HCT116 (cell line): ENCODE data around the gene RBM38. TPM values are rescaled to one million over a fixed set of nuclear protein-coding genes. Genes with fewer than 3 reads are reported as not detected.

Experiments used
- ATAC-seq: fragments of 200-7000 bp; cut with Tn5 transposase; 2 replicates; pipeline ENCODE4 v1.9.1; 2020; ENCODE audit warnings: mild to moderate bottlenecking, moderate library complexity
- BruUV-seq: library from RNA; stranded (reverse); fragments of 400-500 nt; replicated peaks from 2 replicates; lab custom pipeline; 2021; lab: Mats Ljungman, UMichigan
- CTCF ChIA-PET: fragments of 300-600 bp; sonication (Branson Sonifier 250); formaldehyde crosslinking; loops from one replicate; lab custom pipeline; 2021; ENCODE audit warnings: antibody characterized with exemption; lab: Charles Lee
- POLR2A ChIA-PET: fragments of 300-600, 350-600 bp; sonication (Branson Sonifier 250); formaldehyde crosslinking; loops from one replicate; lab custom pipeline; 2021; ENCODE audit warnings: antibody characterized with exemption; lab: Charles Lee
- RAD21 ChIA-PET, 2 experiments: fragments of 300-600 bp; sonication (Branson Sonifier 250); formaldehyde crosslinking; loops; one replicate each; lab custom pipeline; 2023; ENCODE audit warnings: low total read pairs in 2 of 2; ENCODE audit not compliant: uncharacterized antibody in 2 of 2, unreplicated experiment in 2 of 2, low non-redundant PET in 1 of 2; lab: Charles Lee
- DNase-seq: peaks from one replicate; pipeline ENCODE4 v3.0.0-alpha.2; 2010; ENCODE audit warnings: low read depth, low spot score
- H2AFZ ChIP-seq: fragments of 200-600 bp; shearing (Covaris generic), sonication (generic); 2 replicates; pipeline ENCODE4 v1.6.1; 2017; ENCODE audit warnings: low read depth, mixed run types, mixed read lengths, antibody characterized with exemption, low read length; ENCODE audit not compliant: poor library complexity, severe bottlenecking
- H3K27ac ChIP-seq: 2 replicates; pipeline ENCODE4 v1.5.1; 2012; ENCODE audit warnings: low read depth, low read length
- H3K27me3 ChIP-seq: fragments of 200-600 bp; sonication (generic); 2 replicates; pipeline ENCODE4 v1.6.1; 2016; ENCODE audit warnings: mixed run types, low read length, mixed read lengths; ENCODE audit not compliant: insufficient read depth
- H3K36me3 ChIP-seq, 2 experiments: fragments of 200-500 bp in 1 of 2; fragments of 200-600 bp in 1 of 2; sonication (Bioruptor generic) in 1 of 2; sonication (generic) in 1 of 2; 2 replicates each; pipeline versions ENCODE4 v1.5.1 to v1.6.1; 2014 to 2016; ENCODE audit warnings: low read length in 2 of 2, inconsistent platforms in 1 of 2, mixed read lengths in 1 of 2, mixed run types in 1 of 2; ENCODE audit not compliant: insufficient read depth in 2 of 2, control insufficient read depth in 1 of 2
- H3K4me1 ChIP-seq, 2 experiments: fragments of 200-600 bp in 1 of 2; sonication (generic) in 1 of 2; 2 replicates each; pipeline versions ENCODE4 v1.5.1 to v1.6.1; 2012 to 2017; ENCODE audit warnings: low read length in 2 of 2, inconsistent platforms in 1 of 2, mild to moderate bottlenecking in 1 of 2, mixed read lengths in 1 of 2, mixed run types in 1 of 2, moderate library complexity in 1 of 2; ENCODE audit not compliant: insufficient read depth in 2 of 2, control insufficient read depth in 1 of 2
- H3K4me2 ChIP-seq: fragments of 200-600 bp; sonication (generic); 2 replicates; pipeline ENCODE4 v1.6.1; 2017; ENCODE audit warnings: mixed run types, low read length, mixed read lengths
- H3K4me3 ChIP-seq, 2 experiments: fragments of 200-600 bp in 1 of 2; sonication (generic) in 1 of 2; replicated peaks in 1 of 2; 2 replicates each; pipeline ENCODE4 v1.5.1; 2011 to 2016; ENCODE audit warnings: low read length in 2 of 2, control low read depth in 1 of 2, low read depth in 1 of 2, mild to moderate bottlenecking in 1 of 2, mixed read lengths in 1 of 2, mixed run types in 1 of 2
- H3K79me2 ChIP-seq: fragments of 200-600 bp; sonication (generic); 2 replicates; pipeline ENCODE4 v1.6.1; 2017; ENCODE audit warnings: mild to moderate bottlenecking, mixed run types, low read length, moderate library complexity, mixed read lengths; ENCODE audit not compliant: insufficient read depth
- H3K9ac ChIP-seq: fragments of 200-600 bp; sonication (generic); 2 replicates; pipeline ENCODE4 v1.6.1; 2016; ENCODE audit warnings: low read length, mixed read lengths
- H3K9me2 ChIP-seq: fragments of 200-600 bp; sonication (generic), shearing (Covaris generic); 2 replicates; pipeline ENCODE4 v1.6.1; 2017; ENCODE audit warnings: mixed run types, mild to moderate bottlenecking, moderate library complexity; ENCODE audit not compliant: insufficient read depth
- H3K9me3 ChIP-seq, 2 experiments: fragments of 200-500 bp in 1 of 2; fragments of 200-600 bp in 1 of 2; sonication (Bioruptor generic) in 1 of 2; sonication (generic) in 1 of 2; 2 replicates each; pipeline ENCODE4 v1.6.1; 2014 to 2017; ENCODE audit warnings: low read length in 2 of 2, mixed read lengths in 2 of 2, inconsistent platforms in 1 of 2, low read depth in 1 of 2, mild to moderate bottlenecking in 1 of 2, mixed run types in 1 of 2, moderate library complexity in 1 of 2; ENCODE audit not compliant: control insufficient read depth in 1 of 2, insufficient read depth in 1 of 2
- H4K20me1 ChIP-seq: fragments of 200-600 bp; sonication (generic), shearing (Covaris generic); 2 replicates; pipeline ENCODE4 v1.6.1; 2017; ENCODE audit warnings: mixed run types, mild to moderate bottlenecking, moderate library complexity; ENCODE audit not compliant: insufficient read depth
- CBX3 ChIP-seq: IDR thresholded peaks from 2 replicates; pipeline ENCODE4 v1.6.1; 2012; ENCODE audit warnings: low read depth
- CEBPB ChIP-seq: IDR thresholded peaks from 2 replicates; pipeline ENCODE4 v1.6.1; 2012; ENCODE audit warnings: low read depth
- EGR1 ChIP-seq: IDR thresholded peaks from 2 replicates; pipeline ENCODE4 v1.6.1; 2012; ENCODE audit warnings: low read depth
- ELF1 ChIP-seq: IDR thresholded peaks from 2 replicates; pipeline ENCODE4 v1.6.1; 2012; ENCODE audit warnings: low read depth, borderline replicate concordance
- EZH2 ChIP-seq: fragments of 200-600 bp; sonication (generic); IDR thresholded peaks from 2 replicates; pipeline ENCODE4 v1.6.1; 2017; ENCODE audit warnings: antibody characterized with exemption, mixed run types
- EZH2phosphoT487 ChIP-seq: fragments of 200-600 bp; IDR thresholded peaks from 2 replicates; pipeline ENCODE4 v1.6.1; 2018; ENCODE audit warnings: antibody characterized with exemption, borderline replicate concordance
- FOSL1 ChIP-seq: IDR thresholded peaks from 2 replicates; pipeline ENCODE4 v1.6.1; 2012; ENCODE audit warnings: low read depth
- POLR2A ChIP-seq: IDR thresholded peaks from 2 replicates; pipeline ENCODE4 v1.7.0; 2011; ENCODE audit warnings: borderline replicate concordance; ENCODE audit not compliant: insufficient read depth, insufficient read length; ENCODE audit errors: extremely low read depth
- POLR2AphosphoS5 ChIP-seq: IDR thresholded peaks from 2 replicates; pipeline ENCODE4 v1.6.1; 2011; ENCODE audit warnings: mild to moderate bottlenecking, low read depth, low read length, moderate library complexity
- SIN3A ChIP-seq: IDR thresholded peaks from 2 replicates; pipeline ENCODE4 v1.6.1; 2012; ENCODE audit warnings: low read depth
- SP1 ChIP-seq: IDR thresholded peaks from 2 replicates; pipeline ENCODE4 v1.6.1; 2012; ENCODE audit warnings: low read depth
- SRF ChIP-seq: IDR thresholded peaks from 2 replicates; pipeline ENCODE4 v1.6.1; 2012; ENCODE audit warnings: low read depth
- TCF7L2 ChIP-seq: IDR thresholded peaks from 2 replicates; pipeline ENCODE4 v1.7.0; 2011; ENCODE audit warnings: borderline replicate concordance, inconsistent platforms; ENCODE audit not compliant: insufficient read depth, insufficient read length; ENCODE audit errors: extremely low read depth
- ZNF274 ChIP-seq: fragments of 200-500 bp; sonication (Bioruptor generic); IDR thresholded peaks from 2 replicates; pipeline ENCODE4 v1.6.1; 2014; ENCODE audit warnings: mild to moderate bottlenecking, low read depth, low read length, inconsistent platforms
- intact Hi-C: fragments of 100-400 bp; cut with micrococcal nuclease; formaldehyde crosslinking; loops from 2 replicates; pipeline ENCODE4 v1.10.0; 2022
- total RNA-seq: library from RNA; stranded (reverse); gene quantifications from one replicate; pipeline ENCODE4 v1.2.1, GENCODE V29; 2021; ENCODE audit not compliant: unreplicated experiment
- TF ChIP-seq, protein P1 (sequence below), 3 experiments: fragments of 200-600 bp in 1 of 3; sonication (generic) in 1 of 3; IDR thresholded peaks in 2 of 3; conservative IDR thresholded peaks in 1 of 3; 2 replicates each; pipeline ENCODE4 v1.5.1; 2012 to 2017; ENCODE audit warnings: low read depth in 2 of 3, low read length in 2 of 3, antibody characterized with exemption in 1 of 3, borderline replicate concordance in 1 of 3, control low read depth in 1 of 3, mild to moderate bottlenecking in 1 of 3, mixed read lengths in 1 of 3, mixed run types in 1 of 3, moderate library complexity in 1 of 3; ENCODE audit not compliant: insufficient read depth in 1 of 3

Gene RBM38
- total RNA-seq, 1 experiment from 2014 or later, result 36.2 TPM

DNA sequence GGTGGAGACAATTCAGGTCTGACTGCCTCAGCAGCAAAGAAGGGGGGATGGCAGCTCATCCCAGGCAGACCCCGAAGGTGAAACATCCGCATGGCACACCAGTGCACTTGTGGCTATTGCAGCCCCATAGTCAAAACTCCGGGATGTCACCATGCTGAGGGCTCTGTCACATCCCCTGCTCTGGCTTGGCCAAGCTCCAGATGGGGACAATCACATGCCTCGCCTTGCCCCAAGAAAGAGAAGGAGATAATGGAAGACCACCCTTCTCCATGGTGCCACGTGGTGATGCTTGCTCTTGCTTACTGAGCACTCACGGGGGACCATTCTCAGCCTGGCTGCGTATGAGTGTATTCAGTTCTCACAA lies 60.2 kb downstream of the RBM38 start:
- Histone ChIP-seq H3K27ac (no peak overlapping the region), H4K20me1 (no peaks in the 10 kb centered on the region), H3K9ac (no peak overlapping the region), H3K4me3 (no peak overlapping the region), H3K4me2 (no peak overlapping the region), H3K27me3 (peaks cover 10% of the 10 kb centered on the region; the same call in 1 of the 2 replicates), H3K36me3 (no peaks in the 10 kb centered on the region), H3K9me2 (no peaks in the 10 kb centered on the region), H3K79me2 (no peaks in the 10 kb centered on the region), H2AFZ (no peak overlapping the region), H3K4me1 (peaks cover 7% of the 10 kb centered on the region in 2 experiments; a peak in 2 of 4 replicates), H3K9me3 (no peaks in the 10 kb centered on the region)
- ChIA-PET RAD21 (no interaction called here), POLR2A (no interaction called here), CTCF (no interaction called here)
- ATAC-seq (no peak), DNase-seq (no peak)
- no TSS peak for BruUV-seq
- intact Hi-C loops, result no loop called here
- TF ChIP-seq POLR2A, result no peak
- no peak for TF ChIP-seq TCF7L2
- TF ChIP-seq SIN3A, result no peak
- no peak for TF ChIP-seq EZH2phosphoT487
- TF ChIP-seq CBX3, result no peak
- TF ChIP-seq ELF1, result no peak
- no peak for TF ChIP-seq EGR1
- TF ChIP-seq EZH2, result no peak
- no peak for TF ChIP-seq CEBPB
- TF ChIP-seq FOSL1, result no peak
- no peak for TF ChIP-seq ZNF274
- TF ChIP-seq SP1, result no peak
- TF ChIP-seq POLR2AphosphoS5, result no peak
- TF ChIP-seq, protein P1, sequence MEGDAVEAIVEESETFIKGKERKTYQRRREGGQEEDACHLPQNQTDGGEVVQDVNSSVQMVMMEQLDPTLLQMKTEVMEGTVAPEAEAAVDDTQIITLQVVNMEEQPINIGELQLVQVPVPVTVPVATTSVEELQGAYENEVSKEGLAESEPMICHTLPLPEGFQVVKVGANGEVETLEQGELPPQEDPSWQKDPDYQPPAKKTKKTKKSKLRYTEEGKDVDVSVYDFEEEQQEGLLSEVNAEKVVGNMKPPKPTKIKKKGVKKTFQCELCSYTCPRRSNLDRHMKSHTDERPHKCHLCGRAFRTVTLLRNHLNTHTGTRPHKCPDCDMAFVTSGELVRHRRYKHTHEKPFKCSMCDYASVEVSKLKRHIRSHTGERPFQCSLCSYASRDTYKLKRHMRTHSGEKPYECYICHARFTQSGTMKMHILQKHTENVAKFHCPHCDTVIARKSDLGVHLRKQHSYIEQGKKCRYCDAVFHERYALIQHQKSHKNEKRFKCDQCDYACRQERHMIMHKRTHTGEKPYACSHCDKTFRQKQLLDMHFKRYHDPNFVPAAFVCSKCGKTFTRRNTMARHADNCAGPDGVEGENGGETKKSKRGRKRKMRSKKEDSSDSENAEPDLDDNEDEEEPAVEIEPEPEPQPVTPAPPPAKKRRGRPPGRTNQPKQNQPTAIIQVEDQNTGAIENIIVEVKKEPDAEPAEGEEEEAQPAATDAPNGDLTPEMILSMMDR (IDR thresholded peaks at IDR 0.05 in 2 of 3, conservative IDR thresholded peaks at IDR 0.05 in 1 of 3; ENCODE audit: borderline replicate concordance in 1 of 3, insufficient read depth in 1 of 3, low read depth in 2 of 3, low read length in 2 of 3), result no peak
- no peak for TF ChIP-seq SRF
